DMS153 (cell line): ENCODE results near the gene MMGT1.
"Not testable (repeated sequence)": the region's sequence is repeated elsewhere in the genome, so short reads cannot be mapped to it uniquely, and the experiment has no call there.

Source experiments
- DNase-seq: peaks from one replicate; lab custom pipeline; 2025; lab: John Stamatoyannopoulos, UW

MMGT1 gene

GRCh38 chrX:135923353-135923752 is 50.4 kb downstream of the MMGT1 start:
- DNase-seq, result no peak

GRCh38 chrX:135920516-135920915 is 53.3 kb downstream of the MMGT1 start:
- not testable (repeated sequence) for DNase-seq

GRCh38 chrX:135914404-135914803 is 59.4 kb downstream of the MMGT1 start:
- DNase-seq, result no peak
